Fibroblast of skin of left biceps (primary cell): Measurements from ENCODE around the gene GYPE.
"Not testable (repeated sequence)": the region's sequence is repeated elsewhere in the genome, so short reads cannot be mapped to it uniquely, and the experiment has no call there.

Experiments
- DNase-seq, 2 experiments: peaks; one replicate each; pipeline ENCODE4 v3.0.0-alpha.2; 2013; ENCODE audit warnings: low read depth in 2 of 2

Gene GYPE

GRCh38 chr4:143870523-143871268, 34.7 kb downstream of the GYPE start:
- DNase-seq: not testable (repeated sequence)

GRCh38 chr4:143869925-143870324, 35.4 kb downstream of the GYPE start:
- DNase-seq: not testable (repeated sequence)

- not testable (repeated sequence) for DNase-seq
Measured at GRCh38 chr4:143862716-143863115, 42.6 kb downstream of the GYPE start.

GRCh38 chr4:143858456-143858855, 46.9 kb downstream of the GYPE start:
- no peak for DNase-seq

GRCh38 chr4:143857391-143858336, 47.7 kb downstream of the GYPE start:
- DNase-seq: not testable (repeated sequence)

- DNase-seq: not testable (repeated sequence)
Measured at GRCh38 chr4:143856017-143856557, 49.3 kb downstream of the GYPE start.

GRCh38 chr4:143854645-143855044, 50.7 kb downstream of the GYPE start:
- DNase-seq: not testable (repeated sequence)

- DNase-seq: not testable (repeated sequence)
Measured at GRCh38 chr4:143849296-143849695, 56.1 kb downstream of the GYPE start.

- DNase-seq: not testable (repeated sequence)
Measured at GRCh38 chr4:143843506-143843832, 61.9 kb downstream of the GYPE start.

GRCh38 chr4:143842624-143843505, 62.5 kb downstream of the GYPE start:
- not testable (repeated sequence) for DNase-seq

GRCh38 chr4:143839413-143839812, 65.9 kb downstream of the GYPE start:
- DNase-seq: not testable (repeated sequence)

- not testable (repeated sequence) for DNase-seq
Measured at GRCh38 chr4:143834196-143834595, 71.2 kb downstream of the GYPE start.

- not testable (repeated sequence) for DNase-seq
Measured at GRCh38 chr4:143833676-143834075, 71.7 kb downstream of the GYPE start.

GRCh38 chr4:143830576-143830975, 74.8 kb downstream of the GYPE start:
- not testable (repeated sequence) for DNase-seq

- DNase-seq: not testable (repeated sequence)
Measured at GRCh38 chr4:143829239-143829620, 76.1 kb downstream of the GYPE start.
